Activated B cell treated with CpG ODN at 0.5 μM for 24 hours (primary cell): Measurements from ENCODE around the gene KCTD5. TPM values are rescaled to one million over a fixed set of nuclear protein-coding genes. Genes with fewer than 3 reads are reported as not detected.
A peak's percentile ranks its signal among the peaks of the same experiment; 100 is the strongest.
"Not testable (repeated sequence)": the region's sequence is repeated elsewhere in the genome, so short reads cannot be mapped to it uniquely, and the experiment has no call there.

Source experiments
- ATAC-seq: fragments of 200-7000 bp; cut with Tn5 transposase; one replicate; pipeline ENCODE4 v1.10.0; 2021; ENCODE audit warnings: low read depth, mild to moderate bottlenecking, moderate library complexity
- CTCF ChIA-PET: fragments of 350-600 bp; sonication (Branson Sonifier 250); formaldehyde crosslinking; loops from one replicate; lab custom pipeline; 2021; ENCODE audit warnings: antibody characterized with exemption; lab: Charles Lee
- POLR2A ChIA-PET: fragments of 350-600 bp; sonication (Branson Sonifier 250); formaldehyde crosslinking; loops from one replicate; lab custom pipeline; 2021; ENCODE audit warnings: antibody characterized with exemption; lab: Charles Lee
- DNase-seq: peaks from one replicate; pipeline ENCODE4 v3.0.0; 2022
- H3K27ac Mint-ChIP-seq: one replicate; pipeline ENCODE4 v1.8.0; 2020; ENCODE audit warnings: mixed read lengths
- H3K27me3 Mint-ChIP-seq: one replicate; pipeline ENCODE4 v1.8.0; 2021; ENCODE audit warnings: mixed read lengths
- H3K36me3 Mint-ChIP-seq: one replicate; pipeline ENCODE4 v1.8.0; 2021; ENCODE audit warnings: low read depth, mixed read lengths
- H3K4me1 Mint-ChIP-seq: one replicate; pipeline ENCODE4 v1.8.0; 2021; ENCODE audit warnings: mixed read lengths
- H3K4me3 Mint-ChIP-seq: one replicate; pipeline ENCODE4 v1.8.0; 2020; ENCODE audit warnings: mild to moderate bottlenecking, mixed read lengths
- H3K9me3 Mint-ChIP-seq: one replicate; pipeline ENCODE4 v1.8.0; 2020; ENCODE audit warnings: mixed read lengths
- CTCF ChIP-seq: fragments of 200-600 bp; IDR thresholded peaks from one replicate; pipeline ENCODE4 v1.8.0; 2022; ENCODE audit warnings: antibody characterized with exemption, mild to moderate bottlenecking
- intact Hi-C: fragments of 100-400 bp; cut with micrococcal nuclease; formaldehyde crosslinking; loops from one replicate; pipeline ENCODE4 v1.15.1; 2024
- total RNA-seq: library from RNA; stranded (reverse); gene quantifications from 2 replicates; pipeline ENCODE4 v1.2.3, GENCODE V29; 2022

The KCTD5 gene
- total RNA-seq, 1 donor from 2014 or later, result 30.3 TPM

GRCh38 chr16:2673066-2673999 lies 9.0 kb upstream of the KCTD5 start:
- Mint-ChIP-seq H3K36me3 (peaks cover 14% of the 10 kb centered on the region), H3K4me3 (peak overlapping the region; percentile 85), H3K9me3 (no peaks in the 10 kb centered on the region), H3K4me1 (peaks cover 29% of the 10 kb centered on the region), H3K27ac (peak overlapping the region; percentile 71), H3K27me3 (no peaks in the 10 kb centered on the region)
- ChIA-PET POLR2A (interaction anchor here (0.6 to 1.4 kb wide), 11 partner anchors 9 to 1364 kb away, joined by 3 to 46 read pairs (median 6); partner anchors contain the start of genes AMDHD2, KCTD5, SRRM2 and TBL3), CTCF (interaction anchor here (0.6 to 1.2 kb wide), 2 partner anchors 51 to 195 kb away, joined by 3 to 5 read pairs; no protein-coding TSS in a partner anchor)
- intact Hi-C loops, result loop anchor here (1.0 to 5.0 kb wide), 4 partner anchors 9 to 239 kb away; partner anchors contain the start of genes FLYWCH1 and KCTD5
- DNase-seq (peak; percentile 91), ATAC-seq (peak; percentile 94)
- TF ChIP-seq CTCF, result no peak

GRCh38 chr16:2675021-2675420 lies 7.3 kb upstream of the KCTD5 start:
- POLR2A ChIA-PET, result no interaction called here
- H3K27me3 Mint-ChIP-seq, result no peaks in the 10 kb centered on the region
- peaks cover under 1% of the 10 kb centered on the region for H3K36me3 Mint-ChIP-seq
- ATAC-seq (no peak), DNase-seq (no peak)
- peaks cover 21% of the 10 kb centered on the region for H3K4me1 Mint-ChIP-seq
- intact Hi-C loops, result no loop called here
- no peak overlapping the region for H3K27ac Mint-ChIP-seq
- H3K4me3 Mint-ChIP-seq, result peak overlapping the region; percentile 32
- H3K9me3 Mint-ChIP-seq, result no peaks in the 10 kb centered on the region
- no peak for TF ChIP-seq CTCF
- CTCF ChIA-PET, result no interaction called here

- Mint-ChIP-seq H3K36me3 (peaks cover 2% of the 10 kb centered on the region), H3K27me3 (no peaks in the 10 kb centered on the region), H3K4me1 (peaks cover 19% of the 10 kb centered on the region), H3K9me3 (no peaks in the 10 kb centered on the region), H3K4me3 (no peak overlapping the region), H3K27ac (no peak overlapping the region)
- intact Hi-C loops, result no loop called here
- CTCF ChIA-PET, result no interaction called here
- ATAC-seq, result no peak
- DNase-seq, result no peak
- POLR2A ChIA-PET, result no interaction called here
- no peak for TF ChIP-seq CTCF
Measured at GRCh38 chr16:2675714-2676113, 6.6 kb upstream of the KCTD5 start.

- ATAC-seq, H3K27ac Mint-ChIP-seq, DNase-seq, intact Hi-C loops, H3K36me3 Mint-ChIP-seq, H3K27me3 Mint-ChIP-seq, H3K9me3 Mint-ChIP-seq, H3K4me3 Mint-ChIP-seq, CTCF ChIA-PET: not testable (repeated sequence)
- POLR2A ChIA-PET, result interaction anchor here (0.6 kb wide), 1 partner anchor 76 kb away, joined by 6 read pairs; the partner anchor contains the start of gene SRRM2
- peaks cover 14% of the 10 kb centered on the region for H3K4me1 Mint-ChIP-seq
Measured at GRCh38 chr16:2676937-2677336, 5.4 kb upstream of the KCTD5 start.

GRCh38 chr16:2678206-2678965 lies 3.9 kb upstream of the KCTD5 start:
- POLR2A ChIA-PET, H3K4me3 Mint-ChIP-seq, DNase-seq, intact Hi-C loops, CTCF ChIA-PET, ATAC-seq, H3K27me3 Mint-ChIP-seq, H3K36me3 Mint-ChIP-seq, H3K27ac Mint-ChIP-seq, H3K9me3 Mint-ChIP-seq: not testable (repeated sequence)
- peaks cover 15% of the 10 kb centered on the region for H3K4me1 Mint-ChIP-seq

- intact Hi-C loops, result loop anchor here (5.0 kb wide), 1 partner anchor 673 kb away; the partner anchor contains the start of gene ZNF598
- H3K4me3 Mint-ChIP-seq, H3K27me3 Mint-ChIP-seq, ATAC-seq, POLR2A ChIA-PET, H3K27ac Mint-ChIP-seq, DNase-seq, H3K9me3 Mint-ChIP-seq, CTCF ChIA-PET, H3K36me3 Mint-ChIP-seq: not testable (repeated sequence)
- peaks cover 20% of the 10 kb centered on the region for H3K4me1 Mint-ChIP-seq
Measured at GRCh38 chr16:2679902-2680301, 2.4 kb upstream of the KCTD5 start.

- H3K36me3 Mint-ChIP-seq, H3K4me3 Mint-ChIP-seq, H3K27me3 Mint-ChIP-seq, H3K27ac Mint-ChIP-seq, CTCF ChIA-PET, H3K9me3 Mint-ChIP-seq, ATAC-seq, DNase-seq: not testable (repeated sequence)
- H3K4me1 Mint-ChIP-seq, result peaks cover 21% of the 10 kb centered on the region
- POLR2A ChIA-PET, result interaction anchor here (0.6 kb wide), 1 partner anchor 623 kb away, joined by 7 read pairs; no protein-coding TSS in a partner anchor
- intact Hi-C loops, result loop anchor here (5.0 kb wide), 1 partner anchor 673 kb away; the partner anchor contains the start of gene ZNF598
Measured at GRCh38 chr16:2680360-2680759, 2.0 kb upstream of the KCTD5 start.

GRCh38 chr16:2683041-2683440 lies 718 bp downstream of the KCTD5 start:
- intact Hi-C loops, result loop anchor here (2.0 to 5.0 kb wide), 2 partner anchors 70 to 676 kb away; partner anchors contain the start of genes SRRM2 and ZNF598
- DNase-seq, CTCF ChIA-PET, H3K27me3 Mint-ChIP-seq, ATAC-seq, H3K36me3 Mint-ChIP-seq, H3K9me3 Mint-ChIP-seq: not testable (repeated sequence)
- peaks cover 37% of the 10 kb centered on the region for H3K4me1 Mint-ChIP-seq
- H3K4me3 Mint-ChIP-seq, result peak overlapping the region; percentile 96
- H3K27ac Mint-ChIP-seq, result peak overlapping the region; percentile 66
- POLR2A ChIA-PET, result interaction anchor here (0.5 to 2.1 kb wide), 6 partner anchors 10 to 528 kb away, joined by 3 to 46 read pairs (median 8); partner anchors contain the start of genes SRRM2 and TRAF7
